NCI-H82 treated with DMSO at 0.1 percent for 48 hours (cell line): ENCODE measurements around the gene AVPR2.

Experiments used
- DNase-seq: peaks from one replicate; lab custom pipeline; 2025; ENCODE audit not compliant: unreplicated experiment; lab: John Stamatoyannopoulos, UW

Gene AVPR2

GRCh38 chrX:153903991-153904957 is at the start of gene AVPR2:
AVPR2 (plus strand) TSS chrX:153904673; CDS start chrX:153905146, 473 bp downstream.
- DNase-seq = no peak

DNA sequence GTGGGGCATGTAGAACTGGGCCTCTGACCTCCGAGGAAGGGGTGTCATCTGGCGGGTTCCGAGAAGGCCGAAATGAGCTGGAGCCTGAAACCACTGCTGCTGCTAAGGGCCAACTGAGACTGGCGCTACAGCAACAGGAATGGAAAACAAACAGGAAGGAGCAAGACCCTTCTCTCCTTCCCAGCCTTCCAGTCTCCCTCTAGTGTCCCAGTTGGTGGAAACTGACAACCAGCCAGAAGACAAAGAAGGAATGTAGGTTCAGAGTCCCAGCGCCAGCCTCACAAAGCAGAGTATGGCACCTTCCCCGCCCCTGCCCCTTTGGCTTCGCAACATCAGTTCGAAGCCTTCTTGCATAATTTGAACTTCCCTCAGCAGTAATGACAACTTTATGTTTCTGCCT is 49.8 kb upstream of the AVPR2 start:
- DNase-seq = no peak

- no peak for DNase-seq
Measured at GRCh38 chrX:153857348-153857903, 47.0 kb upstream of the AVPR2 start.

GRCh38 chrX:153861151-153861550 is 43.3 kb upstream of the AVPR2 start:
- no peak for DNase-seq

DNA sequence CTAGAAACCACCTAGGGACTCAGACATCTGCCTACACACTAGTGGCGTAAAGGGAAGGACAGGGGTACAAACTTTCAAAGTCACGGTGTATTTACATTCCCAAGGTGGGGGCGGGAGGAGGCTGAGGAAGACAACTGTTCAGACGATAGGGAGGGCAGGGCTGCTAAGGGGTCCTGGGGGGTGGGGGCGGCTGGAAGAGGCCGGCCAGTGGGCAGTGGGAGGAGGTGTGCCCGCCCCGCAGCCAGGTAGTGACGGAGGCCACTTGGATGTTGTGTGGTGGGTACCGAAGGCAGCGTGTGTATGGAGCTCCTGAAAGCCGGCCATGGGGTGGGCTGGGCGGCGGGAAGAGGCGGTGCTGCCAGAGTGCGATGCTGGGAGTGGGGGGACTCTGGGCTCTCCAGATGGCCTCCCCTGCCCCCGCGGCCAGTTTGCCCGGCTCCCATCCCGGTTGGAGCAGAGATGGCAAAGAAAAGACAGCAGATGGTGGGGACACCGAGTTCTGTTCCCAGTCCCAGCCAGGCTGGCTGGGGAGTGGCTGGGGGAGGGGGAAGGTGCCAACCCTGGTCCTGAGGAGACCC is 42.7 kb upstream of the AVPR2 start:
- no peak for DNase-seq

- no peak for DNase-seq
Measured at GRCh38 chrX:153862369-153863250, 41.9 kb upstream of the AVPR2 start.

GRCh38 chrX:153863251-153863991 is 41.1 kb upstream of the AVPR2 start:
- no peak for DNase-seq

- DNase-seq = no peak
Measured at GRCh38 chrX:153864101-153864500, 40.4 kb upstream of the AVPR2 start.

DNA sequence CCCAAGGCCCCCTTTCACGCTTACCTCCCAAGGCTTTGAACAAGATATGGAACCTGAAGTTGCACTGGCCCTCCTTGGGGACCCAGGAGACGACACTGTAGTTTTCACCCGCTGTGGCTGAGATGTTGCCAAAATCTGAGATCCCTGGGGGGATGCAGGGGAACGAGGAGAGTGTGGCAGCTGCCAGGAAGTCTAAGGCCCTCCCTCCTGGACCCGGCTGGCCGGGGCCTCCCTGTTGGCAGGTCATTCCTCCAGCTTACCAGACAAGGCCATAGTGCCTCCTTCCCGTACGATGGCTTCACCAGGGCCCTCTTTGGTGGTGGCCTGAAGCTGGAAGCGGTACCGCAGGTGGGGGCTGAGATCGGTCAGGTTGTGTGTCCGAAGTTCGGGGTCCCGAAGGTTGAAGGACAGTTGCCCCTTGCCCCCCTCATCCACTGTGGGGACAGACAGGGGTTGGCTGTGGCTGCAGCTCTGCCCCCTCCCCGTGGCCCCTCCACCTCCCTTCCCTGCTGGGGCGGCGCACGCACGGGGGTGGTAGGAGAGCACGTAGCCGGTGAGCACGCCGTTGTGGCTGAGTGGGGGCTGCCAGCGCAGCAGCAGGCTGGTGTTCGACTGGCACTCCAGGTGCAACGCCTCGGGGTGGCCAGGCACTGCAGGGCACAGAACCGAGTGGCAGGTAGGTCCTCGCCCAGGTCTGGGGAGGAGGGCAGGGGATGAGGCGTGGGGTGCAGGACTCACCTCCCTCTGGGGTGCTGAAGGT is 39.7 kb upstream of the AVPR2 start:
- no peak for DNase-seq

GRCh38 chrX:153865321-153865580 is 39.2 kb upstream of the AVPR2 start:
- DNase-seq = no peak

- no peak for DNase-seq
Measured at GRCh38 chrX:153865685-153866084, 38.8 kb upstream of the AVPR2 start.

DNA sequence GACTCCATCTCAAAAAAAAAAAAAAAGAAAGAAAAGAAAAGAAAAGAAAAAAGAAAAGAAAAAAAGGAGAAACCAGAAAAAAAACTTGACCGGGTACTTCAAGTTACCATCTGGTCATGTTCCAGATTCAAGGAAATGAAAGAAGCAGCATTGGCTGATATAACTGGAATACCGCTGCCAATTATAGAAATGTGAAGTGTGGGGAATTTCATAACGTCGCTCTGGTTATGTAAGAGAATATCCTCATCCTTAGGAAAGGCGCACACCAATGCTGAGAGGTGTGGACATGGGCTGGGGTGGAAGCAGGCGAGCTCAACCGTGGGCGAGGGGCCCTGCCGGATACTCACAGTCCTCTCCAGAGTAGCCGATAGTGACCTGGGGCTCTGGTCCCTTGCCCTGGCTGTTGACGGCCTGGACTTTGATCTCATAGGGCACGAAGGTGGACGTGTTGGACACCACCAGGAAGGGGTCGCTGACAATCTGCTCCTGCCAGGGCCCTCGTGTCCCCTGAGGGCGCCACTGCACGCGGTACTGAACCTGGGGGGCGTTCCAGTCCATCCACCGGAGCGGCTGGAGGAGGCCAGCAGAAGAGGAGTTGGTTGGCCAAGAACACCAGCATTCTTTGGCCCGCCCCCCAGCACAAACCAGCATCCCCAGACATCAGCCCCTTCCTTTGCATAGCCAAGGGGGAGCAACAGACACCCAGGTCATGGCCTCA is 38.0 kb upstream of the AVPR2 start:
- DNase-seq = no peak

DNA sequence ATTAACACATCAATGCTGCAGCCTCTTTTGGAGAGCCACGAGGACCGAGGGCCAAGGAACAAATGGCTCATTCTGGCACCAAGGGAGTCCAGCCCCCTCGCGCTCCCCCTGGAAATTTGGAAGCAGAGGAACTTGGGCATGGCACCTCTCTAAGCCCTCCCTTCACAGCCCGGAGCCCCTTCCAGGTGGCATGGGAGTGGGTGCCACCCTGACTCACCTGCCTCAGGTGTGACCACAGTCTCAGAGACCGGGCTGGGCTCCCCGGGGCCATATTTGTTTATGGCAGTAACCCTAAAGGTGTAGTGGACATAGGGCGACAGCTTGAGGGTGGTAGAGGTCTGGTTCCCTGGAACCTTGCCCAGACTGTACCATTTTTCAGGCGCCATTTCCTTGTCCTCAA is 37.3 kb upstream of the AVPR2 start:
- no peak for DNase-seq

DNA sequence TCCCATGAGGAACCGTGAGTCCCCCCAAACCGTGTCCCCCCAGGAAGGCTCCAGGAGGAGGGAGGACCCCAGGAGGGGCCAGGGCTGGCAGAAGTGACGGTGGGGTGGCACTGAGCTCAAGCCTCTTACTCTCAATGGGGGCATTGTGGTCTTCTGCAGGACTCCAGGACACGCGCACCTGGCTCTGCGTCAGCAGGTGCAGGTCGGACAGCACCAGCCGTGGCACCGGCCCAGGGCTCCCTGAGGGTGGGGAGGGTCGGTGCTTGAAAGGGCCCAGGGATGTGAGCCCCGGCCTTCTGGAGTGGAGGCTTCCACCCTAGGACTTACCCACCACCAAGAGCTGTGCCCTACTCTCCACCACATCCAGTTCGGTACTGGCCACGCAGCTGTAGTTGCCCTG is 36.8 kb upstream of the AVPR2 start:
- no peak for DNase-seq

DNA sequence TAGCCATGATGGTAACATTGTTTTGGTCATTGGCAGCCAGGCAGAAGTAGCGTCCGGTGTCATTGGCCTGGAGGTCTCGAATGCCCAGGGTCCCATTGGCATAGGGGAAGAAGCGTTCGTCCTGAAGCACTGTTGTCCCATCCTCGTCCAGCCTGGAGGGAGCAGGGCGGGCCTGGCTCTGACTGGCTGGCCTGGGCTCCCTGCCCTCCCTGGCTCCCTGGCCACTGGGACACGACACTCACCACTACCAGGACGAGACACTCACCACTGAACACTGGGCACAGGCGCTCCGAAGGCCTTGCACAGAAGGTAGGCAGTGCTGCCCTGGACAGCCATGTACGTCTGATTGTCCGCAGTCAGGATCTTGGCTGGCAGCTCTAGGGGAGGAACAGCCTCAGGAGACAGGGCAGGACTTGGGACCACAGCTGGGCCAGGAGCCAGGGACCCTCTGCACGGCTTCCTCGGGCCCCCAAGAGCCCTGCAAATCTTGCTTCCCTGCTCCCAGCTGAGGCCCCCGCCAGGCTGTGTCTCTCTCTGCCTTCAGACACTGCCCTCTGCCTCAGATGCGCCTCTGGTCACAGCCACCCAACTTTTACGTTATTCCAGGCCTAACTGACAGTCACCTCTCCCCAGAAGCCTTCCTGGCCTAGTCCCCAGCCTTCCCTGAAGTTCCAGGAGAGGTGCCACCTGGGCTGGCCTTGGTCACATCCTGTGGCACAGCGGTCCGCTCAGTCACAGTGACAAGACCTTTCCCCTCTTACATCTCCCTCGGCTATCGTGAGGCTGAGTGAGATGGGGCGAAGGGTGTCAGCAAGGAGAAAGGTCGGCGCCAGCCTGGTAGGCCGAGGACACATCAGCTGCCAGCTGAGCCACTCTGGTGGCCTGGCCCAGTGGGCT is 35.6 kb upstream of the AVPR2 start:
- DNase-seq = no peak

- no peak for DNase-seq
Measured at GRCh38 chrX:153869473-153870287, 34.8 kb upstream of the AVPR2 start.

GRCh38 chrX:153870288-153870690 is 34.2 kb upstream of the AVPR2 start:
- DNase-seq = no peak
